Calu3 (cell line): ENCODE data around the gene TUBE1. TPM values are rescaled to one million over a fixed set of nuclear protein-coding genes. Genes with fewer than 3 reads are reported as not detected.

Experiments
- BruUV-seq: library from RNA; stranded (reverse); fragments of 400-500 nt; replicated peaks from 2 replicates; lab custom pipeline; 2021; lab: Mats Ljungman, UMichigan
- CTCF ChIA-PET: fragments of 300-600 bp; sonication (Branson Sonifier 250); formaldehyde crosslinking; loops from one replicate; lab custom pipeline; 2022; ENCODE audit warnings: antibody characterized with exemption; lab: Charles Lee
- DNase-seq: peaks from one replicate; pipeline ENCODE4 v3.0.0; 2022
- H3K27ac Mint-ChIP-seq: one replicate; pipeline ENCODE4 v1.8.0; 2022; ENCODE audit warnings: mixed read lengths; ENCODE audit not compliant: unreplicated experiment
- H3K27me3 Mint-ChIP-seq: one replicate; pipeline ENCODE4 v1.8.0; 2022; ENCODE audit warnings: mixed read lengths; ENCODE audit not compliant: unreplicated experiment
- H3K36me3 Mint-ChIP-seq: one replicate; pipeline ENCODE4 v1.8.0; 2022; ENCODE audit warnings: mild to moderate bottlenecking, moderate library complexity, mixed read lengths; ENCODE audit not compliant: insufficient read depth, unreplicated experiment
- H3K4me1 Mint-ChIP-seq: one replicate; pipeline ENCODE4 v1.8.0; 2022; ENCODE audit warnings: mild to moderate bottlenecking, low read depth, mixed read lengths; ENCODE audit not compliant: unreplicated experiment
- H3K4me3 Mint-ChIP-seq: one replicate; pipeline ENCODE4 v1.8.0; 2022; ENCODE audit warnings: mild to moderate bottlenecking, low read depth, moderate library complexity, mixed read lengths; ENCODE audit not compliant: unreplicated experiment
- H3K9me3 Mint-ChIP-seq: one replicate; pipeline ENCODE4 v1.8.0; 2022; ENCODE audit warnings: low read depth, mixed read lengths; ENCODE audit not compliant: unreplicated experiment
- CTCF ChIP-seq: fragments of 200-600 bp; IDR thresholded peaks from one replicate; pipeline ENCODE4 v1.8.0; 2022; ENCODE audit warnings: antibody characterized with exemption; ENCODE audit not compliant: unreplicated experiment
- intact Hi-C: fragments of 100-400 bp; cut with micrococcal nuclease; formaldehyde crosslinking; loops from one replicate; pipeline ENCODE4 v1.10.0; 2022; ENCODE audit not compliant: unreplicated experiment
- total RNA-seq: library from RNA; stranded (reverse); gene quantifications from 2 replicates; pipeline ENCODE4 v1.2.3, GENCODE V29; 2022

Gene TUBE1
- total RNA-seq, 1 experiment from 2014 or later = 21.0 TPM

GRCh38 chr6:112065426-112065986 is 21.8 kb downstream of the TUBE1 start:
- CTCF ChIA-PET = interaction anchor here (0.5 kb wide), 1 partner anchor 825 kb away, joined by 6 read pairs; no protein-coding TSS in a partner anchor
- no peak for DNase-seq
- BruUV-seq = no TSS peak
- H3K27ac Mint-ChIP-seq = no peak overlapping the region
- intact Hi-C loops = no loop called here
- no peak overlapping the region for H3K4me3 Mint-ChIP-seq
- no peaks in the 10 kb centered on the region for H3K27me3 Mint-ChIP-seq
- H3K4me1 Mint-ChIP-seq = no peaks in the 10 kb centered on the region
- peaks cover 4% of the 10 kb centered on the region for H3K36me3 Mint-ChIP-seq
- no peak for TF ChIP-seq CTCF
- H3K9me3 Mint-ChIP-seq = no peaks in the 10 kb centered on the region

GRCh38 chr6:112062966-112063365 is 24.3 kb downstream of the TUBE1 start:
- Mint-ChIP-seq H3K4me3 (no peak overlapping the region), H3K27me3 (no peaks in the 10 kb centered on the region), H3K36me3 (no peaks in the 10 kb centered on the region), H3K9me3 (no peaks in the 10 kb centered on the region), H3K4me1 (no peaks in the 10 kb centered on the region), H3K27ac (no peak overlapping the region)
- CTCF ChIA-PET = interaction anchor here (0.6 kb wide), 1 partner anchor 493 kb away, joined by 3 read pairs; no protein-coding TSS in a partner anchor
- intact Hi-C loops = no loop called here
- no TSS peak for BruUV-seq
- no peak for DNase-seq
- TF ChIP-seq CTCF = no peak

GRCh38 chr6:112061605-112062004 is 25.7 kb downstream of the TUBE1 start:
- H3K4me3 Mint-ChIP-seq = no peak overlapping the region
- no peak for DNase-seq
- H3K9me3 Mint-ChIP-seq = no peaks in the 10 kb centered on the region

GRCh38 chr6:112058243-112059032 is 28.8 kb downstream of the TUBE1 start:
- intact Hi-C loops = no loop called here
- DNase-seq = no peak
- Mint-ChIP-seq H3K27ac (no peak overlapping the region), H3K27me3 (no peaks in the 10 kb centered on the region), H3K9me3 (no peaks in the 10 kb centered on the region), H3K4me1 (no peaks in the 10 kb centered on the region), H3K36me3 (no peaks in the 10 kb centered on the region), H3K4me3 (no peak overlapping the region)
- no TSS peak for BruUV-seq
- TF ChIP-seq CTCF = no peak
- CTCF ChIA-PET = no interaction called here

More at GRCh38 chr6:112061605-112062004, 25.7 kb downstream of the TUBE1 start:
- no peaks in the 10 kb centered on the region for H3K4me1 Mint-ChIP-seq
- CTCF ChIA-PET = no interaction called here
- H3K36me3 Mint-ChIP-seq = no peaks in the 10 kb centered on the region
- H3K27me3 Mint-ChIP-seq = no peaks in the 10 kb centered on the region
- TF ChIP-seq CTCF = no peak
- no peak overlapping the region for H3K27ac Mint-ChIP-seq
- intact Hi-C loops = no loop called here
- no TSS peak for BruUV-seq
